SK-N-SH (cell line): Measurements from ENCODE around the gene GIMAP2. TPM values are rescaled to one million over a fixed set of nuclear protein-coding genes. Genes with fewer than 3 reads are reported as not detected.

ENCODE experiments used
- CTCF ChIA-PET: fragments of 300-600, 350-600 bp; formaldehyde crosslinking; extraction: SDS; loops from one replicate; lab custom pipeline; 2021; lab: Yijun Ruan, JAX
- POLR2A ChIA-PET: fragments of 350-600 bp; sonication (Branson Sonifier 250); formaldehyde crosslinking; extraction: SDS; loops from one replicate; lab custom pipeline; 2020; ENCODE audit warnings: antibody characterized with exemption, inconsistent platforms; lab: Yijun Ruan, JAX
- DNase-seq: peaks from one replicate; pipeline ENCODE4 v3.0.0; 2012
- H2AFZ ChIP-seq: fragments of 200-600 bp; sonication (generic); 2 replicates; pipeline ENCODE4 v1.8.1; 2016; ENCODE audit warnings: antibody characterized with exemption, mild to moderate bottlenecking, low read depth
- H3F3A ChIP-seq: fragments of 200-600 bp; sonication (generic); replicated peaks from 2 replicates; pipeline ENCODE3; 2016; ENCODE audit warnings: antibody characterized with exemption, mild to moderate bottlenecking; ENCODE audit not compliant: insufficient read depth
- H3K27ac ChIP-seq, 2 experiments: fragments of 200-500 bp in 1 of 2; fragments of 200-600 bp in 1 of 2; sonication (Bioruptor generic) in 1 of 2; sonication (generic), shearing (Covaris generic) in 1 of 2; 2 replicates each; pipeline versions ENCODE4 v1.5.1 to v1.6.1; 2014 to 2016; ENCODE audit warnings: low read depth in 2 of 2, inconsistent platforms in 1 of 2, low read length in 1 of 2, mild to moderate bottlenecking in 1 of 2, mixed read lengths in 1 of 2
- H3K27me3 ChIP-seq: fragments of 200-600 bp; sonication (generic), shearing (Covaris generic); 2 replicates; pipeline ENCODE4 v1.6.1; 2016; ENCODE audit warnings: mixed run types; ENCODE audit not compliant: insufficient read depth
- H3K36me3 ChIP-seq, 2 experiments: fragments of 200-500 bp in 1 of 2; fragments of 200-600 bp in 1 of 2; sonication (Bioruptor generic) in 1 of 2; sonication (generic) in 1 of 2; replicated peaks in 1 of 2; 2 replicates each; pipeline versions ENCODE3 to v1.5.1; 2014 to 2016; ENCODE audit warnings: low read length in 1 of 2, mild to moderate bottlenecking in 1 of 2; ENCODE audit not compliant: insufficient read depth in 2 of 2, control insufficient read depth in 1 of 2
- H3K4me1 ChIP-seq, 2 experiments: fragments of 200-500 bp in 1 of 2; fragments of 200-600 bp in 1 of 2; sonication (Bioruptor generic) in 1 of 2; sonication (generic), shearing (Covaris generic) in 1 of 2; 2 replicates each; pipeline versions ENCODE4 v1.5.1 to v1.6.1; 2014 to 2016; ENCODE audit warnings: low read depth in 1 of 2, low read length in 1 of 2, mixed run types in 1 of 2; ENCODE audit not compliant: insufficient read depth in 2 of 2, control insufficient read depth in 1 of 2
- H3K4me2 ChIP-seq: fragments of 200-600 bp; sonication (generic), shearing (Covaris generic); 2 replicates; pipeline ENCODE4 v1.6.1; 2017; ENCODE audit warnings: mixed run types
- H3K4me3 ChIP-seq, 2 experiments: fragments of 200-500 bp in 1 of 2; fragments of 200-600 bp in 1 of 2; sonication (Bioruptor generic) in 1 of 2; sonication (generic), shearing (Covaris generic) in 1 of 2; 2 replicates each; pipeline versions ENCODE4 v1.5.1 to v1.8.1; 2014 to 2016; ENCODE audit warnings: low read depth in 2 of 2, inconsistent platforms in 1 of 2, low read length in 1 of 2, mild to moderate bottlenecking in 1 of 2, mixed read lengths in 1 of 2, moderate library complexity in 1 of 2
- H3K79me2 ChIP-seq: fragments of 200-600 bp; sonication (generic); 2 replicates; pipeline ENCODE4 v1.8.1; 2017; ENCODE audit warnings: mild to moderate bottlenecking; ENCODE audit not compliant: insufficient read depth
- H3K9ac ChIP-seq: fragments of 200-600 bp; sonication (generic); 2 replicates; pipeline ENCODE4 v1.6.1; 2017; ENCODE audit warnings: mixed run types
- H3K9me2 ChIP-seq: fragments of 200-600 bp; sonication (generic); 2 replicates; pipeline ENCODE4 v1.6.1; 2017; ENCODE audit warnings: mixed run types
- H3K9me3 ChIP-seq: fragments of 200-600 bp; sonication (generic); 2 replicates; pipeline ENCODE4 v1.6.1; 2017; ENCODE audit warnings: mixed run types, mild to moderate bottlenecking, moderate library complexity
- H4K20me1 ChIP-seq: fragments of 200-600 bp; sonication (generic); 2 replicates; pipeline ENCODE4 v1.6.1; 2017; ENCODE audit warnings: mild to moderate bottlenecking, mixed run types; ENCODE audit not compliant: insufficient read depth
- CHD2 ChIP-seq: fragments of 150-350 bp; IDR thresholded peaks from 2 replicates; pipeline ENCODE4 v1.6.1; 2018; ENCODE audit warnings: low read length; ENCODE audit not compliant: partially characterized antibody
- EP300 ChIP-seq, 2 experiments: IDR thresholded peaks; 2 replicates each; pipeline versions ENCODE4 v1.4.0 to v1.6.1; 2012; ENCODE audit warnings: borderline replicate concordance in 1 of 2, low read depth in 1 of 2, low read length in 1 of 2
- FOSL2 ChIP-seq: IDR thresholded peaks from 2 replicates; pipeline ENCODE4 v1.4.0; 2012; ENCODE audit warnings: low read depth, mild to moderate bottlenecking, moderate library complexity, borderline replicate concordance
- FOXJ3 ChIP-seq: sonication (generic); formaldehyde crosslinking; IDR thresholded peaks from 2 replicates; pipeline ENCODE4 v1.5.1; 2020; ENCODE audit warnings: mild to moderate bottlenecking, missing genetic modification reagents
- GABPA ChIP-seq: IDR thresholded peaks from 2 replicates; pipeline ENCODE4 v1.4.0; 2012; ENCODE audit warnings: low read depth, mild to moderate bottlenecking
- GATA2 ChIP-seq: sonication (generic); formaldehyde crosslinking; IDR thresholded peaks from 2 replicates; pipeline ENCODE4 v1.5.0; 2020; ENCODE audit warnings: mild to moderate bottlenecking, missing genetic modification reagents
- JUND ChIP-seq: IDR thresholded peaks from 2 replicates; pipeline ENCODE4 v1.4.0; 2012
- MXI1 ChIP-seq: IDR thresholded peaks from 2 replicates; pipeline ENCODE4 v1.6.1; 2012; ENCODE audit warnings: mild to moderate bottlenecking, low read depth, low read length, improper control_type of control experiment
- NFIC ChIP-seq: IDR thresholded peaks from 2 replicates; pipeline ENCODE4 v1.4.0; 2012; ENCODE audit warnings: borderline replicate concordance
- NRF1 ChIP-seq: IDR thresholded peaks from 2 replicates; pipeline ENCODE4 v1.6.1; 2012; ENCODE audit warnings: low read depth, mild to moderate bottlenecking, low read length
- POLR2AphosphoS5 ChIP-seq: IDR thresholded peaks from 2 replicates; pipeline ENCODE4 v1.6.1; 2012; ENCODE audit warnings: low read depth, low read length
- SIN3A ChIP-seq: IDR thresholded peaks from 2 replicates; pipeline ENCODE4 v1.6.1; 2012; ENCODE audit warnings: low read depth, mild to moderate bottlenecking, low read length, moderate library complexity, borderline replicate concordance
- TAF1 ChIP-seq: IDR thresholded peaks from 2 replicates; pipeline ENCODE4 v1.6.1; 2012; ENCODE audit warnings: low read depth, mild to moderate bottlenecking, low read length, moderate library complexity, borderline replicate concordance
- TCF12 ChIP-seq: IDR thresholded peaks from 2 replicates; pipeline ENCODE4 v1.4.0; 2012
- WGBS: methylation state at CpG from one replicate; pipeline ENCODE4 v1.1.6; 2017; ENCODE audit warnings: low lambda C conversion rate; 5-methylcytosine and 5-hydroxymethylcytosine counted together
- polyA plus RNA-seq, 3 experiments: library from polyadenylated mRNA; depleted of rRNA; stranded (reverse); fragments of >200 nt; gene quantifications; 2 replicates each; pipeline ENCODE4 v1.2.3, GENCODE V29; 2012
- TF ChIP-seq, protein P1 (sequence below): IDR thresholded peaks from 2 replicates; pipeline ENCODE4 v1.4.0; 2012; ENCODE audit warnings: low read depth, borderline replicate concordance
- TF ChIP-seq, protein P2 (sequence below): fragments of 150-350 bp; IDR thresholded peaks from 2 replicates; pipeline ENCODE4 v1.6.1; 2017; ENCODE audit warnings: antibody characterized with exemption, low read length, low read depth, borderline replicate concordance
- TF ChIP-seq, protein P3 (sequence below): IDR thresholded peaks from 2 replicates; pipeline ENCODE4 v1.4.0; 2012; ENCODE audit warnings: low read depth, borderline replicate concordance
- TF ChIP-seq, protein P4 (sequence below): fragments of 200-600 bp; sonication (generic); IDR thresholded peaks from 2 replicates; pipeline ENCODE4 v1.6.1; 2017; ENCODE audit warnings: antibody characterized with exemption, mild to moderate bottlenecking, moderate library complexity
- TF ChIP-seq, protein P5 (sequence below): IDR thresholded peaks from 2 replicates; pipeline ENCODE4 v1.4.0; 2012; ENCODE audit warnings: low read depth
- TF ChIP-seq, protein P6 (sequence below): IDR thresholded peaks from 2 replicates; pipeline ENCODE4; 2012

The GIMAP2 gene
- polyA plus RNA-seq, 1 of the 3 experiments (the other 2 are of a cell fraction), result 4.1 TPM

DNA sequence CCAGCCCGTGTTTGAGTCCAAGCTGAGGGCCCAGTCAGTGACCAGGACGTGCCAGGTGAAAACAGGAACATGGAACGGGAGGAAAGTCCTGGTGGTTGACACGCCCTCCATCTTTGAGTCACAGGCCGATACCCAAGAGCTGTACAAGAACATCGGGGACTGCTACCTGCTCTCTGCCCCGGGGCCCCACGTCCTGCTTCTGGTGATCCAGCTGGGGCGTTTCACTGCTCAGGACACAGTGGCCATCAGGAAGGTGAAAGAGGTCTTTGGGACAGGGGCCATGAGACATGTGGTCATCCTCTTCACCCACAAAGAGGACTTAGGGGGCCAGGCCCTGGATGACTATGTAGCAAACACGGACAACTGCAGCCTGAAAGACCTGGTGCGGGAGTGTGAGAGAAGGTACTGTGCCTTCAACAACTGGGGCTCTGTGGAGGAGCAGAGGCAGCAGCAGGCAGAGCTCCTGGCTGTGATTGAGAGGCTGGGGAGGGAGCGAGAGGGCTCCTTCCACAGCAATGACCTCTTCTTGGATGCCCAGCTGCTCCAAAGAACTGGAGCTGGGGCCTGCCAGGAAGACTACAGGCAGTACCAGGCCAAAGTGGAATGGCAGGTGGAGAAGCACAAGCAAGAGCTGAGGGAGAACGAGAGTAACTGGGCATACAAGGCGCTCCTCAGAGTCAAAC lies 56.9 kb downstream of the GIMAP2 start:
- DNase-seq, result no peak
- 16% methylated on average over 14 of the region's 14 CpGs for WGBS
- H3K4me2 ChIP-seq, result no peak overlapping the region
- TF ChIP-seq, protein P1, sequence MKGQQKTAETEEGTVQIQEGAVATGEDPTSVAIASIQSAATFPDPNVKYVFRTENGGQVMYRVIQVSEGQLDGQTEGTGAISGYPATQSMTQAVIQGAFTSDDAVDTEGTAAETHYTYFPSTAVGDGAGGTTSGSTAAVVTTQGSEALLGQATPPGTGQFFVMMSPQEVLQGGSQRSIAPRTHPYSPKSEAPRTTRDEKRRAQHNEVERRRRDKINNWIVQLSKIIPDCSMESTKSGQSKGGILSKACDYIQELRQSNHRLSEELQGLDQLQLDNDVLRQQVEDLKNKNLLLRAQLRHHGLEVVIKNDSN, result no peak
- TF ChIP-seq TCF12 (no peak), SIN3A (no peak), EP300 (IDR thresholded peaks at IDR 0.05; ENCODE audit: borderline replicate concordance in 1 of 2, low read depth in 1 of 2, low read length in 1 of 2) (no peak), FOXJ3 (CRISPR knock-in tag) (no peak), POLR2AphosphoS5 (no peak), MXI1 (no peak), NFIC (no peak), GABPA (no peak), NRF1 (no peak), TAF1 (no peak), CHD2 (no peak), GATA2 (no peak), FOSL2 (no peak), JUND (no peak)
- TF ChIP-seq, protein P2, sequence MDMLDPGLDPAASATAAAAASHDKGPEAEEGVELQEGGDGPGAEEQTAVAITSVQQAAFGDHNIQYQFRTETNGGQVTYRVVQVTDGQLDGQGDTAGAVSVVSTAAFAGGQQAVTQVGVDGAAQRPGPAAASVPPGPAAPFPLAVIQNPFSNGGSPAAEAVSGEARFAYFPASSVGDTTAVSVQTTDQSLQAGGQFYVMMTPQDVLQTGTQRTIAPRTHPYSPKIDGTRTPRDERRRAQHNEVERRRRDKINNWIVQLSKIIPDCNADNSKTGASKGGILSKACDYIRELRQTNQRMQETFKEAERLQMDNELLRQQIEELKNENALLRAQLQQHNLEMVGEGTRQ, result no peak
- TF ChIP-seq, protein P3, sequence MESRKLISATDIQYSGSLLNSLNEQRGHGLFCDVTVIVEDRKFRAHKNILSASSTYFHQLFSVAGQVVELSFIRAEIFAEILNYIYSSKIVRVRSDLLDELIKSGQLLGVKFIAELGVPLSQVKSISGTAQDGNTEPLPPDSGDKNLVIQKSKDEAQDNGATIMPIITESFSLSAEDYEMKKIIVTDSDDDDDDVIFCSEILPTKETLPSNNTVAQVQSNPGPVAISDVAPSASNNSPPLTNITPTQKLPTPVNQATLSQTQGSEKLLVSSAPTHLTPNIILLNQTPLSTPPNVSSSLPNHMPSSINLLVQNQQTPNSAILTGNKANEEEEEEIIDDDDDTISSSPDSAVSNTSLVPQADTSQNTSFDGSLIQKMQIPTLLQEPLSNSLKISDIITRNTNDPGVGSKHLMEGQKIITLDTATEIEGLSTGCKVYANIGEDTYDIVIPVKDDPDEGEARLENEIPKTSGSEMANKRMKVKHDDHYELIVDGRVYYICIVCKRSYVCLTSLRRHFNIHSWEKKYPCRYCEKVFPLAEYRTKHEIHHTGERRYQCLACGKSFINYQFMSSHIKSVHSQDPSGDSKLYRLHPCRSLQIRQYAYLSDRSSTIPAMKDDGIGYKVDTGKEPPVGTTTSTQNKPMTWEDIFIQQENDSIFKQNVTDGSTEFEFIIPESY, result no peak
- TF ChIP-seq, protein P4, sequence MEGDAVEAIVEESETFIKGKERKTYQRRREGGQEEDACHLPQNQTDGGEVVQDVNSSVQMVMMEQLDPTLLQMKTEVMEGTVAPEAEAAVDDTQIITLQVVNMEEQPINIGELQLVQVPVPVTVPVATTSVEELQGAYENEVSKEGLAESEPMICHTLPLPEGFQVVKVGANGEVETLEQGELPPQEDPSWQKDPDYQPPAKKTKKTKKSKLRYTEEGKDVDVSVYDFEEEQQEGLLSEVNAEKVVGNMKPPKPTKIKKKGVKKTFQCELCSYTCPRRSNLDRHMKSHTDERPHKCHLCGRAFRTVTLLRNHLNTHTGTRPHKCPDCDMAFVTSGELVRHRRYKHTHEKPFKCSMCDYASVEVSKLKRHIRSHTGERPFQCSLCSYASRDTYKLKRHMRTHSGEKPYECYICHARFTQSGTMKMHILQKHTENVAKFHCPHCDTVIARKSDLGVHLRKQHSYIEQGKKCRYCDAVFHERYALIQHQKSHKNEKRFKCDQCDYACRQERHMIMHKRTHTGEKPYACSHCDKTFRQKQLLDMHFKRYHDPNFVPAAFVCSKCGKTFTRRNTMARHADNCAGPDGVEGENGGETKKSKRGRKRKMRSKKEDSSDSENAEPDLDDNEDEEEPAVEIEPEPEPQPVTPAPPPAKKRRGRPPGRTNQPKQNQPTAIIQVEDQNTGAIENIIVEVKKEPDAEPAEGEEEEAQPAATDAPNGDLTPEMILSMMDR, result no peak
- TF ChIP-seq, protein P5, sequence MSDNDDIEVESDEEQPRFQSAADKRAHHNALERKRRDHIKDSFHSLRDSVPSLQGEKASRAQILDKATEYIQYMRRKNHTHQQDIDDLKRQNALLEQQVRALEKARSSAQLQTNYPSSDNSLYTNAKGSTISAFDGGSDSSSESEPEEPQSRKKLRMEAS, result no peak
- TF ChIP-seq, protein P6, sequence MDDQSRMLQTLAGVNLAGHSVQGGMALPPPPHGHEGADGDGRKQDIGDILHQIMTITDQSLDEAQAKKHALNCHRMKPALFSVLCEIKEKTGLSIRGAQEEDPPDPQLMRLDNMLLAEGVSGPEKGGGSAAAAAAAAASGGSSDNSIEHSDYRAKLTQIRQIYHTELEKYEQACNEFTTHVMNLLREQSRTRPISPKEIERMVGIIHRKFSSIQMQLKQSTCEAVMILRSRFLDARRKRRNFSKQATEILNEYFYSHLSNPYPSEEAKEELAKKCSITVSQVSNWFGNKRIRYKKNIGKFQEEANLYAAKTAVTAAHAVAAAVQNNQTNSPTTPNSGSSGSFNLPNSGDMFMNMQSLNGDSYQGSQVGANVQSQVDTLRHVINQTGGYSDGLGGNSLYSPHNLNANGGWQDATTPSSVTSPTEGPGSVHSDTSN, result no peak
- H2AFZ ChIP-seq, result no peak overlapping the region
- no peak overlapping the region for H3K4me3 ChIP-seq
- no peaks in the 10 kb centered on the region for H3F3A ChIP-seq
- H3K9me3 ChIP-seq, result no peaks in the 10 kb centered on the region
- no peaks in the 10 kb centered on the region for H4K20me1 ChIP-seq
- CTCF ChIA-PET, result interaction anchor here (0.9 kb wide), 1 partner anchor 37 kb away, joined by 3 read pairs; no protein-coding TSS in a partner anchor
- H3K36me3 ChIP-seq, result no peaks in the 10 kb centered on the region
- peaks cover 3% of the 10 kb centered on the region for H3K27me3 ChIP-seq
- no peaks in the 10 kb centered on the region for H3K9me2 ChIP-seq
- POLR2A ChIA-PET, result interaction anchor here (0.6 kb wide), 1 partner anchor 22 kb away, joined by 3 read pairs; no protein-coding TSS in a partner anchor
- H3K4me1 ChIP-seq, result no peaks in the 10 kb centered on the region; a peak in 1 of 4 replicates
- no peak overlapping the region for H3K27ac ChIP-seq
- no peak overlapping the region for H3K9ac ChIP-seq
- no peaks in the 10 kb centered on the region for H3K79me2 ChIP-seq
